Breast epithelium (tissue), 3 donors: ENCODE data around the gene MOB3A.

Source experiments
- CTCF ChIP-seq, 3 donors: fragments of 450-650 bp; IDR thresholded peaks; one replicate each; pipeline ENCODE4 v1.5.1; 2016 to 2017; ENCODE audit warnings: antibody characterized with exemption in 3 of 3, mild to moderate bottlenecking in 3 of 3, moderate library complexity in 3 of 3
- POLR2A ChIP-seq: fragments of 450-650 bp; IDR thresholded peaks from one replicate; pipeline ENCODE4 v1.6.1; 2016; ENCODE audit warnings: antibody characterized with exemption, mild to moderate bottlenecking, moderate library complexity
- POLR2AphosphoS5 ChIP-seq, 3 donors: sonication (generic); formaldehyde crosslinking; IDR thresholded peaks; one replicate each; pipeline ENCODE4 v1.6.1; 2017; ENCODE audit warnings: antibody characterized with exemption in 3 of 3

DNA sequence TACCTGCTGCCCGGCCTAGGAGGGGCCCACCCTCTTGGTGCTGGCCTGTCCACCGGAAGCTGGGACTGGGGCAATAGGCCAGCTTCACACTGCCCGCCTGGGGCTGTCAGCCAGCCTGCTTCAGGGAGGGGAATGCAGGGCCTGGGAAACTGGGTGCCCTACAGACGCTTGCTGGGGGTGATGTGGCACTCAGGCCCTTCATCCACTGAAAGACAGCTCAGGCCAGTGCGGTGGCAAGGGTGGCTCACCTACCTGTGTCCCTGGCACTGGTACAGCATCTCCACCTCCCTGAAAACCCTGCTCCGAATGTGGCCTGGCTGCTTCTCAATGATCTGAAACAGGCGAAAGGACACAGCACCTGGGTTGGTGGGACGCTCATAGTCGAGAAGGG is 52.9 kb downstream of the MOB3A start:
- TF ChIP-seq CTCF (IDR thresholded peaks at IDR 0.05) (no peak), POLR2AphosphoS5 (IDR thresholded peaks at IDR 0.05) (no peak), POLR2A (no peak)
